Esophagus muscularis mucosa (tissue), 4 donors: ENCODE results near the gene RASSF10. TPM values are rescaled to one million over a fixed set of nuclear protein-coding genes. Genes with fewer than 3 reads are reported as not detected.
"Not testable (repeated sequence)": the region's sequence is repeated elsewhere in the genome, so short reads cannot be mapped to it uniquely, and the experiment has no call there.

Experiments used
- DNase-seq: peaks from one replicate; pipeline ENCODE4 v3.0.0-alpha.2; 2017; ENCODE audit errors: extremely low spot score
- H3K27ac ChIP-seq, 4 donors: fragments of 200-600 bp; sonication (generic); replicated peaks in 1 of 4; 1 replicate in 3 of 4; 2 replicates in 1 of 4; pipeline ENCODE4 v1.5.1; 2016 to 2019; ENCODE audit warnings: mild to moderate bottlenecking in 1 of 4
- H3K27me3 ChIP-seq, 4 donors: fragments of 200-600 bp; sonication (generic); one replicate each; pipeline versions ENCODE4 v1.5.1 to v1.6.0; 2016 to 2019
- H3K36me3 ChIP-seq, 4 donors: fragments of 200-600 bp; sonication (generic); one replicate each; pipeline ENCODE4 v1.5.1; 2016 to 2019
- H3K4me1 ChIP-seq, 4 donors: fragments of 200-600 bp; sonication (generic); one replicate each; pipeline ENCODE4 v1.5.1; 2016 to 2019
- H3K4me3 ChIP-seq, 4 donors: fragments of 200-600 bp; sonication (generic); 1 replicate in 2 of 4; 2 replicates in 2 of 4; pipeline ENCODE4 v1.5.1; 2016 to 2019; ENCODE audit warnings: mild to moderate bottlenecking in 4 of 4, moderate library complexity in 1 of 4
- H3K9me3 ChIP-seq, 4 donors: fragments of 200-600 bp; sonication (generic); 1 replicate in 3 of 4; 2 replicates in 1 of 4; pipeline ENCODE4 v1.5.1; 2016 to 2019
- CTCF ChIP-seq, 3 experiments: fragments of 200-600 bp in 2 of 3; fragments of 450-650 bp in 1 of 3; sonication (generic) in 2 of 3; IDR thresholded peaks; one replicate each; pipeline ENCODE4 v1.5.1; 2017 to 2019; ENCODE audit warnings: antibody characterized with exemption in 3 of 3, mild to moderate bottlenecking in 2 of 3, moderate library complexity in 1 of 3
- EP300 ChIP-seq: sonication (generic); formaldehyde crosslinking; IDR thresholded peaks from one replicate; pipeline ENCODE4 v1.6.1; 2017; ENCODE audit warnings: antibody characterized with exemption
- POLR2A ChIP-seq: fragments of 450-650 bp; IDR thresholded peaks from one replicate; pipeline ENCODE4 v1.6.1; 2017; ENCODE audit warnings: antibody characterized with exemption, moderate library complexity, mild to moderate bottlenecking, low read depth
- POLR2AphosphoS5 ChIP-seq, 2 donors: sonication (generic); formaldehyde crosslinking; IDR thresholded peaks; one replicate each; pipeline ENCODE4 v1.6.1; 2017; ENCODE audit warnings: antibody characterized with exemption in 2 of 2
- WGBS: methylation state at CpG from one replicate; pipeline ENCODE4 v1.1.5; 2018; 5-methylcytosine and 5-hydroxymethylcytosine counted together
- intact Hi-C: fragments of 100-400 bp; cut with DNase I; formaldehyde crosslinking; loops from one replicate; pipeline ENCODE4 v1.15.1; 2023
- total RNA-seq, 4 donors: library from RNA; depleted of rRNA; stranded (reverse); fragments of >200 nt; gene quantifications; one replicate each; pipeline versions ENCODE4 v1.1.0 to v1.2.1, GENCODE V29; 2016

RASSF10 gene
- total RNA-seq, 4 donors from 2014 or later = 0.17 to 0.57 (median 0.19) TPM; not detected in 1

DNA sequence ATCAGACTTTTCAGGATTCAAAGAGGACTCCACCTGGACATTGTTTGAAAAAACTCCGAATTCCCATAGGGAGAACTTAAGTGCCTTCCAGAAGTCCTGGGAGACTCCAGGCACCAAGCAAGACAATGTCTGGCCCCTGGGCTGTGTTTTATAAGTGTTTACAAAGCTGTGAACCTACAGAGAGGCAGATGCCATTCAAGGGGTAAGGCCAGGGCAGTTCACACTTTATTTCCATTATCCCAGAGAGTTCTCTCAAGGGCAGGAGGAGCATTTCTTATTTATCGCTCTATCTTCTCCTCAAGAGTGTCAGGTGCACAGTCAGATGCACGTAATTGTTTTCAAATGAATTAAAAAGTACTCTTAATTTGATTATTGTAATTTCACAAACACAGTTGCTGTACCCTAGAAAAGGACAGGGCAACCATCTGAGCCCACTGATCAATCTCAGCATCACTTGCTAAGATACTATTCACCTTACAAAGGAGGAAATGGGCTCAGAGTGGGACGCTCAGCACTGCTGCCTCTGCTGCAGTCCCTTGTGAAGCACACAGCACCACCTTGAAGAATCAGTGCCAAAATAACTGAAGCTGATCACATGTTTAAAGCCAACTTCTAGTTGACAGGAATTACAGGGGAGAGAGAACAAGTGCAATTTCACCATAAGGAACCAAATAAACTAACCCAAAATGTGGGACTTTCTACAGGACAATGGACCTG, 35.0 kb downstream of the RASSF10 start:
- intact Hi-C loops = no loop called here
- H3K4me3 ChIP-seq = no peak overlapping the region
- no peak overlapping the region for H3K27ac ChIP-seq
- DNase-seq = peak; percentile 77
- TF ChIP-seq POLR2AphosphoS5 (IDR thresholded peaks at IDR 0.05) (no peak), CTCF (IDR thresholded peaks at IDR 0.05) (no peak), EP300 (no peak), POLR2A (no peak)
- H3K9me3 ChIP-seq = no peaks in the 10 kb centered on the region
- no peaks in the 10 kb centered on the region for H3K36me3 ChIP-seq
- H3K27me3 ChIP-seq = no peaks in the 10 kb centered on the region
- no peaks in the 10 kb centered on the region for H3K4me1 ChIP-seq
- WGBS = 90% methylated on average over 4 of the region's 4 CpGs

- H3K9me3 ChIP-seq, intact Hi-C loops, DNase-seq, H3K27ac ChIP-seq, H3K4me3 ChIP-seq, H3K27me3 ChIP-seq, H3K4me1 ChIP-seq, H3K36me3 ChIP-seq: not testable (repeated sequence)
- 90% methylated on average over 8 of the region's 8 CpGs for WGBS
Observed at GRCh38 chr11:13045089-13045488, 36.0 kb downstream of the RASSF10 start.

GRCh38 chr11:13045734-13046133, 36.6 kb downstream of the RASSF10 start:
- Histone ChIP-seq H3K4me1 (no peaks in the 10 kb centered on the region), H3K27me3 (no peaks in the 10 kb centered on the region), H3K36me3 (no peaks in the 10 kb centered on the region), H3K4me3 (no peak overlapping the region), H3K27ac (no peak overlapping the region), H3K9me3 (no peaks in the 10 kb centered on the region)
- intact Hi-C loops = no loop called here
- DNase-seq = peak; percentile 57
- WGBS = 68% methylated on average over 5 of the region's 5 CpGs
- no peak for TF ChIP-seq POLR2A
- no peak for TF ChIP-seq EP300
- TF ChIP-seq POLR2AphosphoS5 (IDR thresholded peaks at IDR 0.05) = no peak
- no peak for TF ChIP-seq CTCF (IDR thresholded peaks at IDR 0.05)

GRCh38 chr11:13046637-13047570, 37.8 kb downstream of the RASSF10 start:
- H3K9me3 ChIP-seq = no peaks in the 10 kb centered on the region
- TF ChIP-seq POLR2A (no peak), EP300 (no peak), CTCF (IDR thresholded peaks at IDR 0.05) (no peak), POLR2AphosphoS5 (IDR thresholded peaks at IDR 0.05) (no peak)
- H3K36me3 ChIP-seq = no peaks in the 10 kb centered on the region
- intact Hi-C loops = no loop called here
- WGBS = 80% methylated on average over 10 of the region's 10 CpGs
- no peaks in the 10 kb centered on the region for H3K4me1 ChIP-seq
- no peak overlapping the region for H3K27ac ChIP-seq
- peak; percentile 74 for DNase-seq
- no peaks in the 10 kb centered on the region for H3K27me3 ChIP-seq
- no peak overlapping the region for H3K4me3 ChIP-seq

DNA sequence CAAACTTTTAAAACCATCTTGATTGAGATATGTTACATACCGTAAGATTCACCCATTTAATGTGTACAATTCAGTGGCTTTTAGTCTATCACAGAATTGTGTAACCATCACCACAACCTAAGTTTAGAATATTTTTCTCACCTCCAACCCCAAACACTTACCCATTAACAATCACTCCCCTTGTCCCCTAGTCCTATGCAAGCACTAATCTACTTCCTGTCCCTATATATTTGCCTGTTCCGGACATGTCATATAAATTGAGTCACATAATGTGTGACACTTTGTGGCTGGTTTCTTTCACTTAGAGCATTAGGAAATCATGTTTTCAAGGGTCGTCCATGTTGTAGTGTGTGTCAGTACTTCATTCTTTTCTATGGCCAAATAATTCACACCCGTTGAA, 38.8 kb downstream of the RASSF10 start:
- DNase-seq = no peak
- no peak overlapping the region for H3K27ac ChIP-seq
- H3K9me3 ChIP-seq = no peaks in the 10 kb centered on the region
- H3K36me3 ChIP-seq = no peaks in the 10 kb centered on the region
- no peaks in the 10 kb centered on the region for H3K4me1 ChIP-seq
- 76% methylated on average over 4 of the region's 4 CpGs for WGBS
- no peaks in the 10 kb centered on the region for H3K27me3 ChIP-seq
- H3K4me3 ChIP-seq = no peak overlapping the region
- no peak for TF ChIP-seq EP300
- TF ChIP-seq POLR2A = no peak
- TF ChIP-seq CTCF (IDR thresholded peaks at IDR 0.05) = no peak
- TF ChIP-seq POLR2AphosphoS5 (IDR thresholded peaks at IDR 0.05) = no peak
- intact Hi-C loops = no loop called here
